ENCODE measurements around the gene B3GNT9.

The B3GNT9 gene

DNA sequence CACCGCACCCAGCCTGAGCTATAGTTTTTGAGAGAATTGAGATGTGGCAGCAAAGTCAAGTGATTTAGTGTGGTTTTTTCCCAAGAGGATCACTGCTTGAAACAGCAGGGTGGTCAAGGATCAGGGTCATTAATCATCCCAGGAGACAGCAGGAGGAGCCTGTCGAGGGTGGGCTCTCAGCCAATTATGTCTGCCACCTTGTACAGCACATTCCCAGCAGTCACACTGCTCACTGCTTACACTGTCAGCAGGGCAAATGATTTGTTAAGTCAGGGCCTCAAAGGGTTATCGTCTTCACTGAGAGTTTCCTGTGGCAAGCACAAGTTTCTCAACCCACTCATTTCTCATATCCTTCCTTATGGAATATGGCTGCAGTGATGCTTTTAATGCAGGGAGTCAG lies 13.2 kb downstream of the B3GNT9 start:
- H3K36me3 ChIP-seq (ENCODE audit: insufficient read depth, low read length) = peaks cover 75% of the 10 kb centered on the region
- no peak overlapping the region for H3K9ac ChIP-seq (ENCODE audit: low read depth, low read length, poor library complexity, severe bottlenecking)
- no peaks in the 10 kb centered on the region for H4K20me1 ChIP-seq (ENCODE audit: insufficient read depth, low read length, poor library complexity, severe bottlenecking)
- H3K4me1 ChIP-seq (ENCODE audit: insufficient read depth, low read length, poor library complexity, severe bottlenecking) = no peaks in the 10 kb centered on the region
- H3K9me2 ChIP-seq (replicated peaks; ENCODE audit: low read depth, low read length) = no peaks in the 10 kb centered on the region
- H3K27me3 ChIP-seq (ENCODE audit: insufficient read depth, low read length, poor library complexity, severe bottlenecking) = no peaks in the 10 kb centered on the region
- H3F3A ChIP-seq (ENCODE audit: low read depth) = no peaks in the 10 kb centered on the region
- no peaks in the 10 kb centered on the region for H3K79me2 ChIP-seq (ENCODE audit: insufficient read depth, low read length)
- H3K9me3 ChIP-seq (ENCODE audit: insufficient read depth, low read depth, low read length) = no peaks in the 10 kb centered on the region
- no peak overlapping the region for H3K4me3 ChIP-seq (ENCODE audit: low read length, poor library complexity, severe bottlenecking)
- no peak for TF ChIP-seq EZH2phosphoT487 (IDR thresholded peaks at IDR 0.05; ENCODE audit: borderline replicate concordance)
- TF ChIP-seq, protein P1, sequence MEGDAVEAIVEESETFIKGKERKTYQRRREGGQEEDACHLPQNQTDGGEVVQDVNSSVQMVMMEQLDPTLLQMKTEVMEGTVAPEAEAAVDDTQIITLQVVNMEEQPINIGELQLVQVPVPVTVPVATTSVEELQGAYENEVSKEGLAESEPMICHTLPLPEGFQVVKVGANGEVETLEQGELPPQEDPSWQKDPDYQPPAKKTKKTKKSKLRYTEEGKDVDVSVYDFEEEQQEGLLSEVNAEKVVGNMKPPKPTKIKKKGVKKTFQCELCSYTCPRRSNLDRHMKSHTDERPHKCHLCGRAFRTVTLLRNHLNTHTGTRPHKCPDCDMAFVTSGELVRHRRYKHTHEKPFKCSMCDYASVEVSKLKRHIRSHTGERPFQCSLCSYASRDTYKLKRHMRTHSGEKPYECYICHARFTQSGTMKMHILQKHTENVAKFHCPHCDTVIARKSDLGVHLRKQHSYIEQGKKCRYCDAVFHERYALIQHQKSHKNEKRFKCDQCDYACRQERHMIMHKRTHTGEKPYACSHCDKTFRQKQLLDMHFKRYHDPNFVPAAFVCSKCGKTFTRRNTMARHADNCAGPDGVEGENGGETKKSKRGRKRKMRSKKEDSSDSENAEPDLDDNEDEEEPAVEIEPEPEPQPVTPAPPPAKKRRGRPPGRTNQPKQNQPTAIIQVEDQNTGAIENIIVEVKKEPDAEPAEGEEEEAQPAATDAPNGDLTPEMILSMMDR (conservative IDR thresholded peaks at IDR 0.05; ENCODE audit: low read length) = no peak
- H2AFZ ChIP-seq (ENCODE audit: low read length) = no peak overlapping the region
- H3K4me2 ChIP-seq (ENCODE audit: low read depth, low read length, poor library complexity, severe bottlenecking) = no peak overlapping the region

DNA sequence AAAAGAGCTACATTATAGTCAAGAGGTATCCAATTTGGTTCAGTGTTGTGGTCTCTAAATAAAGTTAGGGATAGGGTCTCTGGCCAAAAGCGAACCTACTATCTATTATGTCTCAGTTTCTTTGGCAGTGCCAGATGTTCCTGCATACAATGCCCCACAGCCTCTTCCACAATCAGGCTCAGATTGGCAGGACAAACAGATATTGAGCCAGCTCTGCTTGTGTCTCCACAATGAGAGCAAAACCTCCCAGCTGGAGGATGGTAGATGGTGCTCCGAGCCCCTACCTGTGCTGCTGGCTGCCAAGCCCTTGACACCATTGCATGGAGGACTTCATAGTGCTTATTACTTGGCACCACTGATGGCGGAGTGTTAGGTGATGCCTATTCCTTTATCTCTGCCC lies 21.4 kb downstream of the B3GNT9 start:
- no peaks in the 10 kb centered on the region for H3F3A ChIP-seq (ENCODE audit: low read depth)

DNA sequence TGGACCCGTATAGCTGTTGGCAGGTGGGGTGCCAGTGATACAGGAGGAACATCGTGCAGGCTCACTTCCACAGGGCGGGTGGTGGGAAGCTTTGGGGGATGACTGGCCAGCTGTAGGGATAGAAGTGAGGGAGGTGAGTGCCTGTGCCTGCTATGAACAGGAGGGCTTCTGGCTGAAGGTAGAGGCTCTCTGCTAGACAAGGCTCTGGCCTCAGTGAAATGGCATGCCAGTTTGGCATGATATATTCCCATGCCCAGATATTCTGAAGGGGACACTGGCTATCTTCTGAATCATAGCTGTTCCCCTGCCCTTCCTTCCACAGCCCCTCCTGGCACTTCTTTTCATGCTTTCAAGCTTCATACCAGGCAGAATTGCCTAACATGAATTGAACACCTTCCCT lies 21.9 kb downstream of the B3GNT9 start:
- no peak overlapping the region for H3K4me2 ChIP-seq (ENCODE audit: low read depth, low read length, poor library complexity, severe bottlenecking)
- H3K9ac ChIP-seq (ENCODE audit: low read depth, low read length, poor library complexity, severe bottlenecking) = no peak overlapping the region
- no peak overlapping the region for H2AFZ ChIP-seq (ENCODE audit: low read length)
- no peaks in the 10 kb centered on the region for H3K9me3 ChIP-seq (ENCODE audit: insufficient read depth, low read depth, low read length)
- H3K27me3 ChIP-seq (ENCODE audit: insufficient read depth, low read length, poor library complexity, severe bottlenecking) = no peaks in the 10 kb centered on the region
- H3K4me1 ChIP-seq (ENCODE audit: insufficient read depth, low read length, poor library complexity, severe bottlenecking) = no peaks in the 10 kb centered on the region
- H3K4me3 ChIP-seq (ENCODE audit: low read length, poor library complexity, severe bottlenecking) = no peak overlapping the region
- no peaks in the 10 kb centered on the region for H4K20me1 ChIP-seq (ENCODE audit: insufficient read depth, low read length, poor library complexity, severe bottlenecking)
- H3K79me2 ChIP-seq (ENCODE audit: insufficient read depth, low read length) = no peaks in the 10 kb centered on the region
- peaks cover 43% of the 10 kb centered on the region; the same call in 1 of the 2 replicates for H3K36me3 ChIP-seq (ENCODE audit: insufficient read depth, low read length)
- TF ChIP-seq, protein P1 (conservative IDR thresholded peaks at IDR 0.05; ENCODE audit: low read length) = no peak
- no peak for TF ChIP-seq EZH2phosphoT487 (IDR thresholded peaks at IDR 0.05; ENCODE audit: borderline replicate concordance)
- no peaks in the 10 kb centered on the region for H3K9me2 ChIP-seq (replicated peaks; ENCODE audit: low read depth, low read length)
- no peaks in the 10 kb centered on the region for H3F3A ChIP-seq (ENCODE audit: low read depth)

More for the DNA sequence above, 21.4 kb downstream of the B3GNT9 start:
- no peaks in the 10 kb centered on the region for H3K9me3 ChIP-seq (ENCODE audit: insufficient read depth, low read depth, low read length)
- no peak for TF ChIP-seq EZH2phosphoT487 (IDR thresholded peaks at IDR 0.05; ENCODE audit: borderline replicate concordance)
- TF ChIP-seq, protein P1 (conservative IDR thresholded peaks at IDR 0.05; ENCODE audit: low read length) = no peak
- H3K4me1 ChIP-seq (ENCODE audit: insufficient read depth, low read length, poor library complexity, severe bottlenecking) = no peaks in the 10 kb centered on the region
- H3K9ac ChIP-seq (ENCODE audit: low read depth, low read length, poor library complexity, severe bottlenecking) = no peak overlapping the region
- no peaks in the 10 kb centered on the region for H3K9me2 ChIP-seq (replicated peaks; ENCODE audit: low read depth, low read length)
- H3K27me3 ChIP-seq (ENCODE audit: insufficient read depth, low read length, poor library complexity, severe bottlenecking) = no peaks in the 10 kb centered on the region
- peaks cover 44% of the 10 kb centered on the region; the same call in 1 of the 2 replicates for H3K36me3 ChIP-seq (ENCODE audit: insufficient read depth, low read length)
- H3K4me2 ChIP-seq (ENCODE audit: low read depth, low read length, poor library complexity, severe bottlenecking) = no peak overlapping the region
- no peaks in the 10 kb centered on the region for H3K79me2 ChIP-seq (ENCODE audit: insufficient read depth, low read length)
- H2AFZ ChIP-seq (ENCODE audit: low read length) = no peak overlapping the region
- no peak overlapping the region for H3K4me3 ChIP-seq (ENCODE audit: low read length, poor library complexity, severe bottlenecking)
- H4K20me1 ChIP-seq (ENCODE audit: insufficient read depth, low read length, poor library complexity, severe bottlenecking) = no peaks in the 10 kb centered on the region
